Testis (tissue), 2 donors: ENCODE measurements around the gene CACNB3.

Source experiments
- CTCF ChIP-seq, 3 experiments: fragments of 450-650 bp in 2 of 3; fragments of 200-600 bp in 1 of 3; sonication (generic) in 1 of 3; IDR thresholded peaks; one replicate each; pipeline ENCODE4 v1.5.1; 2016 to 2019; ENCODE audit warnings: antibody characterized with exemption in 3 of 3, mild to moderate bottlenecking in 2 of 3, moderate library complexity in 1 of 3
- POLR2A ChIP-seq: fragments of 450-650 bp; IDR thresholded peaks from one replicate; pipeline ENCODE4 v1.6.1; 2017; ENCODE audit warnings: antibody characterized with exemption, mild to moderate bottlenecking, moderate library complexity

- TF ChIP-seq CTCF (IDR thresholded peaks at IDR 0.05) = no peak
- TF ChIP-seq POLR2A = no peak
Observed at GRCh38 chr12:48787791-48788523, 30.3 kb upstream of the CACNB3 start.
